B cell (primary cell): ENCODE measurements around the gene TSG101.

ENCODE experiments used
- EZH2 ChIP-seq: IDR thresholded peaks from 2 replicates; pipeline ENCODE4 v1.6.1; 2012; ENCODE audit warnings: borderline replicate concordance, low read depth, mild to moderate bottlenecking, moderate library complexity, low read length; ENCODE audit not compliant: insufficient read depth, poor library complexity, severe bottlenecking
- TF ChIP-seq, protein P1 (sequence below): fragments of 200-600 bp; IDR thresholded peaks from one replicate; pipeline ENCODE4 v1.8.0; 2022; ENCODE audit warnings: antibody characterized with exemption, mild to moderate bottlenecking

DNA sequence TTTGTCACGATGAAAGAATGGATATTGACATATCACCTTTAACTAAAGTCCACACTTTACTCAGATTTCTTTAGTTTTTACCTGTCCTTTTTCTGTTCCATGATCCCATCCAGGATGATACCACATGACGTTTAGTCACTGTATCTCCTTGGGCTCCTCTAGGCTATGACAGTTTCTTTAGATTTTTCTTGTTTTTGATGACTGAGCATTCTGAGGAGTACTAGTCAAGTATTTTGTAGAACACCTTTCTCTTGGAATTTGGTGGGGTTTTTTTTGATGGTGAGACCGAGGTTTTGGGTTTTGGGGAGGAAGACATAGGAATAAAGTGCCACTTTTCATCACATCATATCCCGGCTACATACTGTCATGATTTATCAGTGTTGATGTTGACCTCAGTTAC is 67.1 kb downstream of the TSG101 start:
- TF ChIP-seq, protein P1, sequence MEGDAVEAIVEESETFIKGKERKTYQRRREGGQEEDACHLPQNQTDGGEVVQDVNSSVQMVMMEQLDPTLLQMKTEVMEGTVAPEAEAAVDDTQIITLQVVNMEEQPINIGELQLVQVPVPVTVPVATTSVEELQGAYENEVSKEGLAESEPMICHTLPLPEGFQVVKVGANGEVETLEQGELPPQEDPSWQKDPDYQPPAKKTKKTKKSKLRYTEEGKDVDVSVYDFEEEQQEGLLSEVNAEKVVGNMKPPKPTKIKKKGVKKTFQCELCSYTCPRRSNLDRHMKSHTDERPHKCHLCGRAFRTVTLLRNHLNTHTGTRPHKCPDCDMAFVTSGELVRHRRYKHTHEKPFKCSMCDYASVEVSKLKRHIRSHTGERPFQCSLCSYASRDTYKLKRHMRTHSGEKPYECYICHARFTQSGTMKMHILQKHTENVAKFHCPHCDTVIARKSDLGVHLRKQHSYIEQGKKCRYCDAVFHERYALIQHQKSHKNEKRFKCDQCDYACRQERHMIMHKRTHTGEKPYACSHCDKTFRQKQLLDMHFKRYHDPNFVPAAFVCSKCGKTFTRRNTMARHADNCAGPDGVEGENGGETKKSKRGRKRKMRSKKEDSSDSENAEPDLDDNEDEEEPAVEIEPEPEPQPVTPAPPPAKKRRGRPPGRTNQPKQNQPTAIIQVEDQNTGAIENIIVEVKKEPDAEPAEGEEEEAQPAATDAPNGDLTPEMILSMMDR, result no peak
- no peak for TF ChIP-seq EZH2
